Lung (tissue), 12 donors: ENCODE results near the gene L3MBTL2. TPM values are rescaled to one million over a fixed set of nuclear protein-coding genes. Genes with fewer than 3 reads are reported as not detected.

Experiments used
- ATAC-seq: fragments of 200-7000 bp; cut with Tn5 transposase; one replicate; pipeline ENCODE4 v1.9.1; 2020; ENCODE audit warnings: moderate number of reproducible peaks; ENCODE audit not compliant: insufficient read depth, low FRiP score
- DNase-seq, 3 donors: peaks; one replicate each; pipeline ENCODE4 v3.0.0-alpha.2; 2013 to 2017
- H3K27ac ChIP-seq, 2 donors: one replicate each; pipeline ENCODE4 v1.5.1; 2013; ENCODE audit warnings: mild to moderate bottlenecking in 2 of 2, moderate library complexity in 2 of 2, control low read depth in 1 of 2, inconsistent platforms in 1 of 2, low read depth in 1 of 2, low read length in 1 of 2
- H3K27me3 ChIP-seq, 3 donors: one replicate each; pipeline ENCODE4 v1.5.1; 2013; ENCODE audit warnings: low read length in 2 of 3; ENCODE audit not compliant: control insufficient read depth in 3 of 3, insufficient read depth in 3 of 3
- H3K36me3 ChIP-seq, 4 donors: one replicate each; pipeline ENCODE4 v1.5.1; 2013; ENCODE audit warnings: low read length in 4 of 4, mild to moderate bottlenecking in 1 of 4, moderate library complexity in 1 of 4; ENCODE audit not compliant: control insufficient read depth in 4 of 4, insufficient read depth in 4 of 4
- H3K4me1 ChIP-seq, 5 donors: one replicate each; pipeline ENCODE4 v1.5.1; 2013; ENCODE audit warnings: low read length in 5 of 5, mild to moderate bottlenecking in 2 of 5, moderate library complexity in 1 of 5; ENCODE audit not compliant: control insufficient read depth in 5 of 5, insufficient read depth in 5 of 5
- H3K4me3 ChIP-seq: one replicate; pipeline ENCODE4 v1.5.1; 2013; ENCODE audit warnings: mild to moderate bottlenecking, control low read depth, moderate library complexity
- H3K9ac ChIP-seq, 2 donors: one replicate each; pipeline ENCODE4 v1.5.1; 2013; ENCODE audit warnings: low read length in 2 of 2, control low read depth in 1 of 2; ENCODE audit not compliant: insufficient read depth in 1 of 2
- H3K9me3 ChIP-seq, 4 donors: one replicate each; pipeline ENCODE4 v1.5.1; 2013; ENCODE audit warnings: low read length in 3 of 4, mild to moderate bottlenecking in 1 of 4, moderate library complexity in 1 of 4; ENCODE audit not compliant: control insufficient read depth in 4 of 4, insufficient read depth in 3 of 4
- CTCF ChIP-seq: IDR thresholded peaks from 2 replicates; pipeline ENCODE4 v1.5.1; 2012; ENCODE audit warnings: mild to moderate bottlenecking; ENCODE audit errors: control extremely low read depth, extremely low read depth
- WGBS, 2 donors: extraction: QIAGEN DNeasy Blood & Tissue Kit; methylation state at CpG; one replicate each; pipeline ENCODE4 v1.1.7; 2013; 5-methylcytosine and 5-hydroxymethylcytosine counted together
- polyA plus RNA-seq, 2 donors: library from polyadenylated mRNA; stranded (reverse); fragments of 200-250 nt; gene quantifications; one replicate each; pipeline ENCODE4 v1.2.1, GENCODE V29; 2013
- total RNA-seq, 2 donors: library from RNA; depleted of rRNA in 1 of 2; stranded (reverse); fragments of >200 nt in 1 of 2; gene quantifications; one replicate each; pipeline ENCODE4 v1.2.1, GENCODE V29; 2014 to 2021
- donor health status: control.
- donor health status: control.
- donor health status: Bipolar disorder and iron deficiency.
- donor health status: healthy.
- donor health status: DM: yes; HTN: yes; CAD: no.

Gene L3MBTL2
- total and polyA plus RNA-seq, 4 donors: 11.2 to 28.6 (median 19.6) TPM

DNA sequence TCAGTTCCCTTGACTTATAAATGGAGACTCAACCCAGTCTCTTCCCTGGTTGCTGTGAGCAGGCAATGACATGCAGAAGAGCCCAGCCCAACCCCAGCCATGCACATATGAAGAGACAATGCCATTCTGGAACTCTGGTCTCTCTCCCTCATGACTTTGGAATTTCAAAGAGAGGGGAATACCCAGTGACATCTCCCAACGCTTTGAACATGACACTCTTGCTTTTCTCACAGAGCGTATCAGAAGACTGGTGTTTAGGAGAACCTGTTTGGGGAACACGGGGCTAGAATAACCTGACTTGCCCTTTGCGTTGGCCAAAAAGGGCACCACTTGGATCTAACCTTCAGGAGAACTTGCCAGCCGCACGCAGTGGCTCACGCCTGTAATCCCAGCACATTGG lies 68.0 kb downstream of the L3MBTL2 start:
- ATAC-seq: no peak
- Histone ChIP-seq H3K27ac (no peak overlapping the region), H3K27me3 (no peaks in the 10 kb centered on the region), H3K36me3 (peaks cover 21 to 46% (median 24%) of the 10 kb centered on the region in 4 donors), H3K9ac (no peak overlapping the region), H3K4me3 (no peak overlapping the region), H3K9me3 (no peaks in the 10 kb centered on the region), H3K4me1 (no peaks in the 10 kb centered on the region)
- no peak for TF ChIP-seq CTCF
- no peak for DNase-seq
- WGBS, 2 donors: 97% methylated on average over 7 of the region's 7 CpGs

GRCh38 chr22:41274856-41275255 lies 69.7 kb downstream of the L3MBTL2 start:
- DNase-seq (no peak), ATAC-seq (no peak)
- Histone ChIP-seq H3K36me3 (peaks cover 18 to 45% (median 27%) of the 10 kb centered on the region in 4 donors), H3K9me3 (no peaks in the 10 kb centered on the region), H3K27ac (no peak overlapping the region), H3K9ac (no peak overlapping the region), H3K4me1 (no peaks in the 10 kb centered on the region), H3K27me3 (no peaks in the 10 kb centered on the region), H3K4me3 (no peak overlapping the region)
- TF ChIP-seq CTCF: no peak
- WGBS, 2 donors: 94 to 96% methylated on average over 4 of the region's 4 CpGs

- DNase-seq (no peak), ATAC-seq (no peak)
- H3K9ac ChIP-seq: no peak overlapping the region
- H3K36me3 ChIP-seq: peaks cover 11 to 31% (median 26%) of the 10 kb centered on the region in 4 donors
- H3K27ac ChIP-seq: no peak overlapping the region
- 74 to 83% methylated on average over 3 of the region's 3 CpGs for WGBS, 2 donors
- no peaks in the 10 kb centered on the region for H3K9me3 ChIP-seq
- no peak overlapping the region for H3K4me3 ChIP-seq
- TF ChIP-seq CTCF: no peak
- H3K4me1 ChIP-seq: peaks cover 0 to 4% (median 3%) of the 10 kb centered on the region in 5 donors
- no peaks in the 10 kb centered on the region for H3K27me3 ChIP-seq
These were observed 75.0 kb downstream of the L3MBTL2 start for GRCh38 chr22:41280065-41280464.

DNA sequence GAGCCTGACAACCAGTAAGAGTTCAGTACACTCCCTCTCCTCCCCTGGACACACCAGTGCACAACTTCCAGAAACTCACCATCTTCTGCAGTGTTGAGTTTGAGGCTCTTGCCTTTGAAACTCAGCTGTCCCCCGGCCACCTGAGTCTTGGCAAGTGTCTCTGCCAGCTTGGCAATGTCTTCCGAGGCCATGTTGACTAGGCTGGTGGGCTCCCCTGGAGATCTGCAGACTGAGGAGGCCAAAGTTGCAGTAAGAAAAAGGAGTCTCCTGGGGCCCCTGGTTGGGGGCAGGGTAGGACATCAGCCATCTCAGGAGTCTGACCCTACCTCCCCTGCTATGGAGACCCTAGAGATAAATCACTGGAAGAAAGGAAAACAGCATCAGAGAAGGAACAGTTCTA lies 75.7 kb downstream of the L3MBTL2 start:
- WGBS, 2 donors: 90 to 96% methylated on average over 2 of the region's 2 CpGs
- no peak overlapping the region for H3K4me3 ChIP-seq
- TF ChIP-seq CTCF: no peak
- ATAC-seq (no peak), DNase-seq (no peak)
- H3K27ac ChIP-seq: no peak overlapping the region
- H3K4me1 ChIP-seq: peaks cover 0 to 9% (median 8%) of the 10 kb centered on the region in 5 donors
- H3K9me3 ChIP-seq: no peaks in the 10 kb centered on the region
- peaks cover 9 to 30% (median 24%) of the 10 kb centered on the region in 4 donors for H3K36me3 ChIP-seq
- no peaks in the 10 kb centered on the region for H3K27me3 ChIP-seq
- H3K9ac ChIP-seq: no peak overlapping the region
